Smooth muscle cell of the brain vasculature (primary cell): ENCODE data around the gene CTDP1.

Source experiments
- DNase-seq: peaks from one replicate; pipeline ENCODE4 v3.0.0-alpha.2; 2012; ENCODE audit warnings: low read depth, low spot score

The CTDP1 gene

DNA sequence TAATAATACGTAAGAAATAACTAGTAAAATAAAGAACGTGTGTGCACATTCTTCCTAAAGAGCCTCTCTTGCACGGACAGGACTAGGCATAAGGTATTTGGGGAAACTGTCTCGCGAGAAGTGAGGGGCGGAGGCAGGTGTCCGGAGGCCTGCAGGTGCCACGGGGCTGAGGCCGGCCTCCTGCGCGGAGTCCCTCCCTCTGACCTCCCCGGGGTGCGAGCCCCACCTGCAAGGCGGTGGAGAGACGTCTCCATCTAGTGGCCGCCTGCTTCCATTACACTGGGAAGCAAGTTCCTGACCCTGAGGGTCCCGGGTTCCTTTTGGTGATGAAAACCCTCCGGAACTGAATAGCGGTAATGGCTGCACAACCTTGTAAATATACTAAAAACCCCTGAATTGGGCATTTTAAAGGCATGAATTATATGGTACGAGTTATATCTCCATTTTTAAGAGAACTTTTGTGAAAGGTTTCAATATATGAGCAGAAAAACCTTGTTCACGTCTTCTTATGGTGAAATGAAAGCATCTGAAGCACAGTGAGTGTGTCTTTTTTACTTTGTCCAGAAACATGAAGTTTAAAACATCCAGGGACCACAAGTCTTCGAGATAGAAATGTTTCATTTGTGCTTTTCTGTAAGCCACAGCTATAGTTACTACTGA, 35.5 kb upstream of the CTDP1 start:
- peak; percentile 10 for DNase-seq

DNA sequence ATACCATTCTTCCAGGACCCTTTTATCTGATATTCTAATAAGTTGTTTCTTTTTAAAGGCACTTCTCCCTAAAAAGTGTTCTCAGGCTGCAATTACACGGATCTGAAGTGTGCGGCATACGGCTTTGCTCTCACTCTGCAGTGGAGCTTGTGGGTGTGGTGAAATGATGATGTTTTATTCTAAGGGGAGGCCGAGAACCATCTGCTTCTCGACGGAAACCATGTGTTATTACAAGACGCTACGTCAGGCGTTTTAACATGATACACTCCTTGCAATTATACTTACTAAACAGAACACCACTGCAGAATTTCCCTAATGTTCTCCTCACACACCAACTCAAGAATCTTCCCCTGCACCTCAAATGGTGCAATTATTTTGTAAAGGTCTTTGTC, 34.9 kb upstream of the CTDP1 start:
- DNase-seq: no peak

DNA sequence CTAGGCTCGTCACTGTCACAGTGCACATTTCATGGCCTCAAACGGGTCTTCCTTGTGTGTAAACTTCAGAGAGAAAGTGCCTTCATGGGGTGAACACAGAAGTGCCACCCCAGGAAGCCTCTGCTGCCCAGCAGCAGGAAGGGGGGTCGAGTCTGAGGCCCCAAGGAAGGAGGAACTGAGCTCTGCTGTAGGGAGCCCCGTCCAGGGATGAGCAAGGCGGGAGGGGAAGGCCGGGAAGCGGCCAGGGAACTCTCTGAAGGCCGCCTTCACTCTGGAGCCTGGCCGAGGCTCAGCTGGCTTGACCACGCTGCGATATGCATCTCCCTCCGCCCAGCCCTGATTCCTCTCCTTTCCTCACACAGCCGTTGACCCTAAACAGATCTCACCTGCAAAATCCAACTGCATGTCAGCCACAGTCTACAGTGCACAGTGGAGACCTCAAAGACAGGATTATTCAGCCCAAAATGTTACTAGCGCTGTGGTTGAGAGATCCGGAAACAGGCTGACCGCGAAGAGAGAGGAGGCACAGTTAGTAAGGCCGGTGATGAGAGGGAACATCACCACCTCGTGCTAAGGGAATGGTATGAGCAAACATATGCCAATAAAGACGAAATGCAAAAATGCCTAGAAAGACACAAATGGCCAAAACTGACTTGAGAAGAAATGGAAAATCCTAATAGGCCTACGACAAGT, 34.2 kb upstream of the CTDP1 start:
- DNase-seq: no peak

DNA sequence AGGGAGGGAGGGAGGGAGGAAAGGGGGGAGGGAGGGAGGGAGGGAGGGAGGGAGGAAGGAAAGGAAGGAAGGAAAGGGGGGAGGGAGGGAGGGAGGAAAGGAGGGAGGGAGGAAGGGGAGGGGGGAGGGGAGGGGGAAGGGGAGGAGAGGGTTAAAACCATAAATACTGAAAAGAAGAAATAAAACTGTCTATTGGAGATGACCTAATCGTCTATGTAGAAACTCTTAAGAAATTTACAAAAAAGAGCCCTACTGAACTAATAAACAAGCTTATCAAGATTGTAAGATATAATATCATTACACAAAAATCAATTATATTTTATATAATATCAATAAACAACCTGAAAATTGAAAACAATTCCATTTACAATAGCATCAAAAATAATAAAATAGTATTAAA, 32.3 kb upstream of the CTDP1 start:
- DNase-seq: no peak

- DNase-seq: no peak
These were observed 28.6 kb upstream of the CTDP1 start for GRCh38 chr18:79650959-79651358.

- no peak for DNase-seq
These were observed 22.1 kb upstream of the CTDP1 start for GRCh38 chr18:79657342-79657996.

GRCh38 chr18:79658366-79658765, 21.2 kb upstream of the CTDP1 start:
- no peak for DNase-seq

DNA sequence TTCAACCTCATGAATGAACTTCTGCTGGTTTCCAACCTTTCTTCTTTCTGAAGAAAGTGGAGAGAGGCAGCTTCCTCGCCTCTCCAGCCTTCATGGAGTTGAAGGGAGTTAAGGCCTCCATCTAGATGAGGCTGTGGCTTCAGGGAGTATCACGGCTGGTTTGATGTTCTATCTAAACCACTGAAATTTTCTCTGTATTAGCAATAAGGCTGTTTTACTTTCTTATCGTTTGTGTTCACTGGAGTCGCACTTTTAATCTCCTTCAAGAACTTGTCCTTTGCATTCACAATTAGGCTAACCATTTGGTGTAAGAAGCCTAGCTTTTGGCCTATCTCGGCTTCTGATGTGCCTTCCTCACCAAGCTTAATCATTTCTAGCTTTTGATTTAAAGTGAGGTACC, 19.9 kb upstream of the CTDP1 start:
- no peak for DNase-seq

- no peak for DNase-seq
These were observed 17.6 kb upstream of the CTDP1 start for GRCh38 chr18:79662034-79662433.

GRCh38 chr18:79662439-79662838, 17.2 kb upstream of the CTDP1 start:
- no peak for DNase-seq

- DNase-seq: no peak
These were observed 15.0 kb upstream of the CTDP1 start for GRCh38 chr18:79664525-79665125.

- DNase-seq: no peak
These were observed 11.4 kb upstream of the CTDP1 start for GRCh38 chr18:79668203-79668602.

- no peak for DNase-seq
These were observed 6.9 kb upstream of the CTDP1 start for GRCh38 chr18:79672490-79673276.

DNA sequence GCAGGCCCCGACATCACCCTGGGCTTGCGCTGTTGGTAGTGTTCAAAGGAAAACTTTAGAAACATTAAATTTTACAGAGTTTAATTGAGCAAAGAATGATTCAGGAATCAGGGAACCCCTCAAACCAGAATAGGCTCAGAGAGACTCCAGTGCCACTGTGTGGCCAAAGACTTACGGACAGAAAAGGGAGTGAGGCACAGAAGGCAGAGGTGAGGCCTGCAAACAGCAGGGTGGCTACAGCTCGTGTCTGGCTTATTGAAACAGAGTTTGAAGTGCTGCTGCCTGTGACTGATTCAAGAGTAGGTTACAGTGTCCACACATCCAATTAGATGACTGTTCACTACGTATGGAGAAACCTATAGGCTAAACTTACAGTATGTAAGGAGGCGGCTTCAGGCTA, 2.4 kb upstream of the CTDP1 start:
- DNase-seq: no peak

- no peak for DNase-seq
These were observed 1.8 kb upstream of the CTDP1 start for GRCh38 chr18:79677840-79678239.

DNA sequence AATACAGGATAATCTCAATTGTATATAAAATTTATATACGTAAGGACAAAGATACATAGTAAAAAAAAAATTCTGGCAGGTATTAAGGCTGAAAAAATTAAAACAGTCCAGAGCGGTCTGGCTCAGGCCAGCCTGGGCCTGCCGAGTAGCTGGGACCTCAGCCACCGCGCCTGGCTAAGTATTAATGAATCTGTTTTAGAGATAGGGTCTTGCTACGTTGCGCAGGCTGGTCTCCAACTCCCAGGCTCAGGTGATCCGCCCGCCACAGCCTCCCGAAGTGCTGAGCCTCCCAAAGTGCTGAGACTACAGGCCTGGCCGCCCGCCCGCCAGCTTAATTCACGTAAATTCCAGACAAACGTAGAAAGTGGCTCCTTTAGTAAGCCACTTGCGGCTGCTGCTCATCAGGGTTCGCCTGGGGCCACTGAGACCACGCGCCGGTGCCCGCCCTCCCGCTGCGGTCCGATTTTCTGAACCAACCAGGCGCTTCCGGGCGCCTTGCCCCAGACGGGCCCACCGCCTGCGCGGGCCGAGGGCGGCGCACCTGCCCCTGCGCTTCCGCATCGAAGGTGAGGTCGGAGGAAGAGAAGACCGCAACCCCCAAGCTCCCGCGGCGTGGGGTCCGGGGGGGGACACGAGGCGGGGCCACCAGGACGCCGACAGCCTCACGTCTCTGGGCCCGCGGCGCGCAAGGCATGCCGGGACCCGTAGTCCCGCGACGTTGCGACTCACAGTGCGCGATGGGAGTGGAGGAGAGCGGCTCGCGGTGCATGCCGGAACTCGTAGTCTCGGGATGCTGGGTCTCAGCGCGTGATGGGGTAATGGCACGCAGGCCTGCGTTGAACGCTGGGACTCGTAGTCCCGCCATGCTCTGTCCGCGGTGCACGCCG, 695 bp upstream of the CTDP1 start:
- peak; percentile 96 for DNase-seq

DNA sequence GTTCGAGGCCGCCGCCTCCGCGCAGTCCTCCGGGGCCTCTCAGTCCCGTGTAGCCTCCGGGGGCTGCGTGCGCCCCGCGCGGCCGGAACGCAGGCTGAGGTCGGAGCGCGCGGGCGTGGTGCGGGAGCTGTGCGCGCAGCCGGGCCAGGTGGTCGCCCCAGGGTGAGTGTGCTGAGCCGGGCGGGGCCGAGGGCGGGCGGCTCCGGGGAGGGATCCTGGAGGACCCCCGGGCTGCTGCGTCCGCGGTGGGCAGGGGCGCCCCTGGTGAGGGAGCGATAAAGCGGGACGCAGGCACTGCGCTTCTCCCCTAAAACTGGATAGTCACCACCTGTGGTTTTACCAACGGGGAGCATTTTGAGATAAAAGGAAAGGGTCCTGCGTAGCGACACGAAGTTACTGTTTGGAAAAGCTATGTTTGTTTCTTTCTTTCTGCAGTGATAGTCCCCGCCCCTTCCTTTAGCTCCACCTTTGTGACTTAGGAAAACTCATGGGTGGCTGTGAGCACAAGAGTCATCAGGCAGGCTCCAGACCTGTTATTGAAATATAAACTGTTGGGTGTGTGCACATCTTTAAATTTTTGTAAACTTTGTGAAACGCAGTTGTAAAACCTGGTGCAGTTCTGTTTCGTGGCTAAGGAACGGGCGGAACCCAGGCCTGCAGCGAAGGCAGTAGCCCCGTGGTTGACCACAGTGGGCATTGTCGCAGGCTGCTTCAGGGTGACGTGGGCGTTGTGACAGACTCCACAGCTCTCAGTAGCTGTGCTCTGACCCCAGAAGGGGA, 687 bp downstream of the CTDP1 start:
- no peak for DNase-seq

DNA sequence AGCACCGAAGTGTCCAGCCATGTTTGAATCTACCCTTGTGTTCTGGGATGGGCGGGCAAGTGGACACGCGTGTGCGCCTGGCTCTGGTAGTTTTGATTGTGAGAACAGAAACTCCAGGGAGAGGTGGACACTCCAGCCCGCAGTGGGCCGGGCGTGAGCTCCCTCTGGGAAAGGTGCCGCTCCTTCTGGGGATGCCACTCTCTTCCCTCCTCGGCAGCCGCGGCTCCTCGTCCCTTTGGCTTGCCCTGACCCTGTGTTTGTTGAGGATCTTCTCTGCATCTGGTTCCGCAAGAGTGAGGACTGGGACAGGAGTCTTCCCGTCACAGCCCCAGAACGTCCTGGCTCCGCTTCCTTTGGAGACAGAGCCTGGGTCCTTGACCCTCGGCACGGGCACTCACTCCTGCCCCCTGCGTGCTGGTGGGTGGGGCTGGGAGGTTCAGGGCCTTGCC, 1.3 kb downstream of the CTDP1 start:
- DNase-seq: no peak

DNA sequence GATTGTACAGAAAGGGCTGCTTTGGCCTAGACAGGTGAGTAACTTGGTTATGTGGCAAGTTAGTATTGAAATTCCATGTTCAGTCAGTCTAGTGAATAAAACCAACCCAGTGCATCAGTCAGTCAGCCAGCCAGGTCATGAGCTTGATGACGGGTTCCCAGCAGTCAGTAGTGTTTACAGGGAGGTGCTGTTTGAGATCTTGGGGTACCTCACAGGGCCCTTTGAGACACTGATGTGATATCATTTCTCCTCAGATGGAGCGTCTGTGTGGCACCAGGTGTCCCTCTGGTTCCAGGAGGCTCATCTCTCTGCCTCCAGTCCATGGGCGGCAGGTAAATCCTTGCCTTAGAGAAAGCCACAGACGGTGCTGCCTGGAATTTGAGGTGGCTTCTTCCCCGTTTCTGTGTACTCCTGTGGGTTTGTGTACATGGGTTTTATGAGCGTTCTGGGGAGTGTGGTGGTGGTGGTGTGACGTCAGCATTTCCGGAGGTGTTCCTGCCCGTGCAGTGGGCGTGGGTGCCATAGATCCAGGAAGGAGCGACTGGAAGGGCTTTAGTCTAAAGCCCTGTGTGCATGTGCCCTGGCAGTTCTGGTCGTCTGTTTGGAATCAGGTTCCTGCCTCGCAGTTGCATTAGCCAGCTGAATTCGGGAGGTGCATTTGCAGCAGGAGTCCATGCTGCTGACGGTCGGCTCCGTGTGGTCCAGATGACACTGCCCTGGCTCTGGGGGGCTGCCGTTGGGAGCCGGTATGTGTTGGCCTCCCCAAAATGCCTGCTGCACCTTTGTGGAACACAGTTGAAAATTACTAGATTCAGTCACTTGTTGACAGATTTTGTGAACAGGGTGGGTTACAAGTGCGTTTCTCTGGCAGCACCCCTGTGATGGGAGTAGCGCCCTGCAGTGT, 2.1 kb downstream of the CTDP1 start:
- no peak for DNase-seq
